Adrenal gland (tissue), 5 donors: ENCODE data around the gene GREM2.

ENCODE experiments used
- POLR2A ChIP-seq, 2 donors: fragments of 450-650 bp; IDR thresholded peaks; one replicate each; pipeline ENCODE4 v1.6.1; 2017; ENCODE audit warnings: antibody characterized with exemption in 2 of 2, mild to moderate bottlenecking in 2 of 2, moderate library complexity in 1 of 2
- TF ChIP-seq, protein P1 (sequence below), 6 experiments: fragments of 450-650 bp in 4 of 6; fragments of 200-600 bp in 2 of 6; sonication (generic) in 1 of 6; IDR thresholded peaks; 1 replicate in 5 of 6; 2 replicates in 1 of 6; pipeline versions ENCODE4 v1.5.1 to v1.8.0; 2016 to 2021; ENCODE audit warnings: antibody characterized with exemption in 6 of 6, mild to moderate bottlenecking in 2 of 6, moderate library complexity in 1 of 6
- donor health status: DM: no; HTN: no; CAD: no.

DNA sequence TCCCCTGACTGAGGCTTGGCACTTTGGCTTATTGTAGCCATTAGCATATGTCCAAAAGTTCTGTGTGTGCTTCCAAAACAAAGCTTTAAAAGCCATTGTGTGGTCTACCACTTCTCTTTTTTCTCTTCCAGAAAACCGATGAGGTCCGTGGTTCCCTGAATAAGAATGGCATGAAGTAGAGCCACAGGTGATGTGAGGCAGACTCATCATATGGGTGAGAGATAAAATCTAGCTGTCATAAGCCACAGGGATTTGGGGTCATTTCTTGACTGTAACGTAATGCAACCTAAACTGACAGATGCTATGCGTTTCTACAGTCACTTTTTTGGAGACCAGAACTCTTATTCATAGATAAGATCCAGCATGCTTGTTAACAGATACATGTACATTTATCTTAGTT lies 7.0 kb upstream of the GREM2 start:
- no peak for TF ChIP-seq POLR2A (IDR thresholded peaks at IDR 0.05)
- TF ChIP-seq, protein P1, sequence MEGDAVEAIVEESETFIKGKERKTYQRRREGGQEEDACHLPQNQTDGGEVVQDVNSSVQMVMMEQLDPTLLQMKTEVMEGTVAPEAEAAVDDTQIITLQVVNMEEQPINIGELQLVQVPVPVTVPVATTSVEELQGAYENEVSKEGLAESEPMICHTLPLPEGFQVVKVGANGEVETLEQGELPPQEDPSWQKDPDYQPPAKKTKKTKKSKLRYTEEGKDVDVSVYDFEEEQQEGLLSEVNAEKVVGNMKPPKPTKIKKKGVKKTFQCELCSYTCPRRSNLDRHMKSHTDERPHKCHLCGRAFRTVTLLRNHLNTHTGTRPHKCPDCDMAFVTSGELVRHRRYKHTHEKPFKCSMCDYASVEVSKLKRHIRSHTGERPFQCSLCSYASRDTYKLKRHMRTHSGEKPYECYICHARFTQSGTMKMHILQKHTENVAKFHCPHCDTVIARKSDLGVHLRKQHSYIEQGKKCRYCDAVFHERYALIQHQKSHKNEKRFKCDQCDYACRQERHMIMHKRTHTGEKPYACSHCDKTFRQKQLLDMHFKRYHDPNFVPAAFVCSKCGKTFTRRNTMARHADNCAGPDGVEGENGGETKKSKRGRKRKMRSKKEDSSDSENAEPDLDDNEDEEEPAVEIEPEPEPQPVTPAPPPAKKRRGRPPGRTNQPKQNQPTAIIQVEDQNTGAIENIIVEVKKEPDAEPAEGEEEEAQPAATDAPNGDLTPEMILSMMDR (IDR thresholded peaks at IDR 0.05), result no peak
